DMS114 treated with DMSO at 0.1 percent for 48 hours (cell line): Measurements from ENCODE around the gene CXCL17.

Source experiments
- DNase-seq: peaks from one replicate; lab custom pipeline; 2025; ENCODE audit not compliant: unreplicated experiment; lab: John Stamatoyannopoulos, UW

CXCL17 gene

GRCh38 chr19:42401365-42402303, 41.1 kb downstream of the CXCL17 start:
- peak; percentile 65 for DNase-seq

- no peak for DNase-seq
These were observed 42.3 kb downstream of the CXCL17 start for GRCh38 chr19:42400404-42400803.

GRCh38 chr19:42397263-42398166, 45.2 kb downstream of the CXCL17 start:
- no peak for DNase-seq

- peak; percentile 97 for DNase-seq
These were observed 46.1 kb downstream of the CXCL17 start for GRCh38 chr19:42396381-42397262.

- DNase-seq, result no peak
These were observed 48.0 kb downstream of the CXCL17 start for GRCh38 chr19:42394751-42395150.

- DNase-seq, result no peak
These were observed 50.6 kb downstream of the CXCL17 start for GRCh38 chr19:42392165-42392564.

GRCh38 chr19:42389899-42390298, 52.8 kb downstream of the CXCL17 start, which contains the start of gene CNFN:
TSS of gene CNFN (minus strand) at chr19:42390297. CDS start at chr19:42389037, 1,260 bp downstream.
- DNase-seq, result no peak

GRCh38 chr19:42388851-42389489, 53.8 kb downstream of the CXCL17 start:
- no peak for DNase-seq

GRCh38 chr19:42386974-42387707, 55.6 kb downstream of the CXCL17 start:
- peak; percentile 73 for DNase-seq

GRCh38 chr19:42380155-42380554, 62.6 kb downstream of the CXCL17 start:
- no peak for DNase-seq
